Natural killer cell (primary cell): ENCODE data around the gene MS4A4A. TPM values are rescaled to one million over a fixed set of nuclear protein-coding genes. Genes with fewer than 3 reads are reported as not detected.

Source experiments
- ATAC-seq, 3 donors: fragments of 150-1000 bp in 2 of 3; fragments of 200-7000 bp in 1 of 3; cut with Tn5 transposase; 1 replicate in 1 of 3; 2 replicates in 2 of 3; pipeline ENCODE4 v1.10.0; 2021; ENCODE audit warnings: mild to moderate bottlenecking in 2 of 3, moderate library complexity in 2 of 3
- DNase-seq, 2 donors: peaks; one replicate each; pipeline versions ENCODE4 v3.0.0 to v3.0.0-alpha.2; 2013 to 2021; ENCODE audit warnings: mixed read lengths in 1 of 2
- H3K27ac ChIP-seq: one replicate; pipeline ENCODE4 v1.5.1; 2013; ENCODE audit warnings: mild to moderate bottlenecking, low read length
- H3K27me3 ChIP-seq: one replicate; pipeline ENCODE4 v1.6.1; 2013; ENCODE audit warnings: low read length; ENCODE audit not compliant: control insufficient read depth, insufficient read depth
- H3K36me3 ChIP-seq: one replicate; pipeline ENCODE4 v1.6.1; 2013; ENCODE audit warnings: low read length; ENCODE audit not compliant: control insufficient read depth, insufficient read depth
- H3K4me1 ChIP-seq: one replicate; pipeline ENCODE4 v1.6.1; 2013; ENCODE audit warnings: low read length; ENCODE audit not compliant: control insufficient read depth, insufficient read depth
- H3K4me3 ChIP-seq: one replicate; pipeline ENCODE4 v1.5.1; 2013; ENCODE audit warnings: low read length
- H3K9me3 ChIP-seq: one replicate; pipeline ENCODE4 v1.6.1; 2013; ENCODE audit warnings: low read length; ENCODE audit not compliant: control insufficient read depth, insufficient read depth
- H3K27ac Mint-ChIP-seq, 2 donors: one replicate each; pipeline ENCODE4 v1.8.0; 2022; ENCODE audit warnings: mild to moderate bottlenecking in 2 of 2, mixed read lengths in 2 of 2, moderate library complexity in 1 of 2
- H3K27me3 Mint-ChIP-seq, 2 donors: one replicate each; pipeline ENCODE4 v1.8.0; 2022; ENCODE audit warnings: low read depth in 2 of 2, mixed read lengths in 2 of 2
- H3K36me3 Mint-ChIP-seq: one replicate; pipeline ENCODE4 v1.8.0; 2022; ENCODE audit warnings: mixed read lengths
- H3K4me1 Mint-ChIP-seq, 2 donors: one replicate each; pipeline ENCODE4 v1.8.0; 2022; ENCODE audit warnings: mixed read lengths in 2 of 2
- H3K4me3 Mint-ChIP-seq: one replicate; pipeline ENCODE4 v1.8.0; 2022; ENCODE audit warnings: mild to moderate bottlenecking, moderate library complexity, mixed read lengths
- H3K9me3 Mint-ChIP-seq, 2 donors: one replicate each; pipeline ENCODE4 v1.8.0; 2022; ENCODE audit warnings: mixed read lengths in 2 of 2
- WGBS: methylation state at CpG from one replicate; pipeline ENCODE4 v1.1.7; 2013; ENCODE audit warnings: missing lambda C conversion rate; ENCODE audit not compliant: insufficient coverage; 5-methylcytosine and 5-hydroxymethylcytosine counted together
- intact Hi-C: fragments of 100-400 bp; cut with micrococcal nuclease; formaldehyde crosslinking; loops from one replicate; pipeline ENCODE4 v1.14.2; 2022
- total RNA-seq, 4 donors: library from RNA; stranded (reverse); fragments of 120-200 nt in 1 of 4; gene quantifications; one replicate each; pipeline versions ENCODE4 v1.2.3 to v1.2.4, GENCODE V29; 2013 to 2022
- TF ChIP-seq, protein P1 (sequence below): fragments of 200-600 bp; IDR thresholded peaks from one replicate; pipeline ENCODE4 v1.8.0; 2022; ENCODE audit warnings: antibody characterized with exemption

MS4A4A gene
- total RNA-seq, 3 donors from 2014 or later (not counting 1 experiment from before 2014, with no cell fraction given), result 0.71 to 1.6 (median 1.2) TPM

DNA sequence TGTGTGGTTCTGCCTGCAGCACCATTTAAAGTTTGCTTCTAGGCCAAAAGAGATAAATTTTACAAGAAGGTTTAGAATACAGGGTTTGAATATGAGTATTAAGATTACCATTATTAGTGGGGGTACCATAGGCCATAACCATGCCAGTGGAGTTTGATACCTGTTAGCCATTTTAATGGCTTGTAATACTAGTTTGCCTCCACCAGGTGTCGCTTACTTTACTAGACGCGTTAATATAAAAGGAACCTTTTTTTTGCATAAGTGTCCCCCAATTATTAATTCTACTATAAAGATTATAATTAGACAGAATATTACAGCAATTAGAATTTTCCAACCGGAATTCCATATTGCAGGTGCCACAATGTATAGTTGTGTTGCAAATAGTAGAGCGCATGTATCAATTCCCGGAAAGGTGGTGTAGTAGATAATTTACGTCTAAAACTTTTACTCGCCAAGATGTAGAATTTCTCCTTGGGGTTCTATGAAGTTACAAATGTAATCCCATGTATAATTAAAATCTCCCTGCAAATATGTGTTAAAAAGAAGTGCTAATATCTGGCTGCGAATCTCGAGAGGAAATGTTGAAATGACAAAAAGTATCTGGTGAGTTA is 62.7 kb downstream of the MS4A4A start:
- DNase-seq (peak in 1 of 2 donors; percentile 43), ATAC-seq (no peak)
- H3K27me3 Mint-ChIP-seq, result peaks cover 15 to 19% of the 10 kb centered on the region in 2 donors
- H3K36me3 ChIP-seq, result no peaks in the 10 kb centered on the region
- H3K27ac ChIP-seq, result no peak overlapping the region
- intact Hi-C loops, result no loop called here
- H3K4me1 Mint-ChIP-seq, result no peaks in the 10 kb centered on the region
- no peaks in the 10 kb centered on the region for H3K4me1 ChIP-seq
- H3K4me3 ChIP-seq, result no peak overlapping the region
- no peak overlapping the region for H3K4me3 Mint-ChIP-seq
- 81% methylated on average over 4 of the region's 10 CpGs for WGBS
- H3K9me3 Mint-ChIP-seq, result no peaks in the 10 kb centered on the region
- no peaks in the 10 kb centered on the region for H3K9me3 ChIP-seq
- TF ChIP-seq, protein P1, sequence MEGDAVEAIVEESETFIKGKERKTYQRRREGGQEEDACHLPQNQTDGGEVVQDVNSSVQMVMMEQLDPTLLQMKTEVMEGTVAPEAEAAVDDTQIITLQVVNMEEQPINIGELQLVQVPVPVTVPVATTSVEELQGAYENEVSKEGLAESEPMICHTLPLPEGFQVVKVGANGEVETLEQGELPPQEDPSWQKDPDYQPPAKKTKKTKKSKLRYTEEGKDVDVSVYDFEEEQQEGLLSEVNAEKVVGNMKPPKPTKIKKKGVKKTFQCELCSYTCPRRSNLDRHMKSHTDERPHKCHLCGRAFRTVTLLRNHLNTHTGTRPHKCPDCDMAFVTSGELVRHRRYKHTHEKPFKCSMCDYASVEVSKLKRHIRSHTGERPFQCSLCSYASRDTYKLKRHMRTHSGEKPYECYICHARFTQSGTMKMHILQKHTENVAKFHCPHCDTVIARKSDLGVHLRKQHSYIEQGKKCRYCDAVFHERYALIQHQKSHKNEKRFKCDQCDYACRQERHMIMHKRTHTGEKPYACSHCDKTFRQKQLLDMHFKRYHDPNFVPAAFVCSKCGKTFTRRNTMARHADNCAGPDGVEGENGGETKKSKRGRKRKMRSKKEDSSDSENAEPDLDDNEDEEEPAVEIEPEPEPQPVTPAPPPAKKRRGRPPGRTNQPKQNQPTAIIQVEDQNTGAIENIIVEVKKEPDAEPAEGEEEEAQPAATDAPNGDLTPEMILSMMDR, result peak; percentile 73
- H3K27me3 ChIP-seq, result no peaks in the 10 kb centered on the region
- no peaks in the 10 kb centered on the region for H3K36me3 Mint-ChIP-seq
- H3K27ac Mint-ChIP-seq, result no peak overlapping the region

DNA sequence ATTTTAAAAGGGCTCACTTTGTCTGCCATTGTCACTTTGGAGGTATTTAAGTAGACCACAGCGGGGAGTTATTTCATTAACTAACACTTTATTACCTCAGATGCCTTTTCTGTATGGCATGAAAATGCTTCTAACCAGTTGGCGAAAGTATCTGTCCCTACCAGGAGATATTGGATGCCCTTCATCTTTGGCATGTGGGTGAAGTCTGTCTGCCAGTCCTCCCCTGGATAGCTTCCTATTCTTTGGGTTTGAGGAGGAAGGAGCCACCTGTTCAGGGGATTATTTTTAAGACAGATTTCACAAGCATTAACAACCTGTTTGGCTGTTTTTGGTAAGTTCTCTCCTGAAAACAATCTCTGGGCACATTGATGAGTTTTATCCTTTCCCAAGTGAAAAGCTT is 63.7 kb downstream of the MS4A4A start:
- Mint-ChIP-seq H3K4me3 (no peak overlapping the region), H3K9me3 (no peaks in the 10 kb centered on the region), H3K27ac (no peak overlapping the region), H3K4me1 (no peaks in the 10 kb centered on the region), H3K36me3 (no peaks in the 10 kb centered on the region), H3K27me3 (peaks cover 15 to 19% of the 10 kb centered on the region in 2 donors)
- Histone ChIP-seq H3K4me3 (no peak overlapping the region), H3K4me1 (no peaks in the 10 kb centered on the region), H3K9me3 (no peaks in the 10 kb centered on the region), H3K27ac (no peak overlapping the region), H3K36me3 (no peaks in the 10 kb centered on the region), H3K27me3 (no peaks in the 10 kb centered on the region)
- ATAC-seq (no peak), DNase-seq (no peak)
- TF ChIP-seq, protein P1, result no peak
- 96% methylated on average over 2 of the region's 2 CpGs for WGBS
- intact Hi-C loops, result no loop called here

DNA sequence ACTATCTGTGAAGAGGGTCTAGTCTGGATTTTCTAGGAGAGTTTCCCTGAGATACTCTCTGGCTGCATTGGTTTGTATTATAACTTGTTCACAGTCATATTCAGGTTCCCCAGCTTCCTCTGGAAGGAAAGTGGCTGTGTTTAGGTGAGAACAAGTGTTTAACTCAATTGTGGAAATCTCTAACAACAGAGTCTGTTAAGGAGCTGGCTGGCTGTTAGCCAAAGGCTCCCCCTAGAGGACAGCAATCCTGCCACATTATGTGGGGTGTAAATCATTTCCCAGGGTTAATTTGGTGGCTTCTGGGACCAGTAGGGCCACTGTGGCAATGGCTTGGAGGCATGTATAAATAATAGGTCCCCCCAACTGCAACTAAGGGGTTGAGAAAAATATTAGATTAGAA is 65.0 kb downstream of the MS4A4A start:
- Histone ChIP-seq H3K9me3 (no peaks in the 10 kb centered on the region), H3K4me1 (no peaks in the 10 kb centered on the region), H3K27ac (no peak overlapping the region), H3K27me3 (no peaks in the 10 kb centered on the region), H3K36me3 (no peaks in the 10 kb centered on the region), H3K4me3 (no peak overlapping the region)
- ATAC-seq (no peak), DNase-seq (peak in 1 of 2 donors; percentile 17)
- H3K27ac Mint-ChIP-seq, result no peak overlapping the region
- peaks cover 15 to 19% of the 10 kb centered on the region in 2 donors for H3K27me3 Mint-ChIP-seq
- TF ChIP-seq, protein P1, result peak; percentile 13
- H3K4me1 Mint-ChIP-seq, result no peaks in the 10 kb centered on the region
- intact Hi-C loops, result no loop called here
- H3K36me3 Mint-ChIP-seq, result no peaks in the 10 kb centered on the region
- no peaks in the 10 kb centered on the region for H3K9me3 Mint-ChIP-seq
- H3K4me3 Mint-ChIP-seq, result no peak overlapping the region
